GM12864 (cell line): ENCODE data around the gene HTRA3.

Source experiments
- DNase-seq: peaks from one replicate; pipeline ENCODE4 v3.0.0-alpha.2; 2011; ENCODE audit warnings: low read depth
- H3K4me3 ChIP-seq: 2 replicates; pipeline ENCODE4 v1.5.1; 2011; ENCODE audit warnings: mild to moderate bottlenecking, low read depth, low read length, control low read depth
- TF ChIP-seq, protein P1 (sequence below): IDR thresholded peaks from 2 replicates; pipeline ENCODE4 v1.5.1; 2011; ENCODE audit warnings: low read depth, mild to moderate bottlenecking, moderate library complexity, low read length, control low read depth, inconsistent platforms; ENCODE audit errors: missing control alignments

Gene HTRA3

DNA sequence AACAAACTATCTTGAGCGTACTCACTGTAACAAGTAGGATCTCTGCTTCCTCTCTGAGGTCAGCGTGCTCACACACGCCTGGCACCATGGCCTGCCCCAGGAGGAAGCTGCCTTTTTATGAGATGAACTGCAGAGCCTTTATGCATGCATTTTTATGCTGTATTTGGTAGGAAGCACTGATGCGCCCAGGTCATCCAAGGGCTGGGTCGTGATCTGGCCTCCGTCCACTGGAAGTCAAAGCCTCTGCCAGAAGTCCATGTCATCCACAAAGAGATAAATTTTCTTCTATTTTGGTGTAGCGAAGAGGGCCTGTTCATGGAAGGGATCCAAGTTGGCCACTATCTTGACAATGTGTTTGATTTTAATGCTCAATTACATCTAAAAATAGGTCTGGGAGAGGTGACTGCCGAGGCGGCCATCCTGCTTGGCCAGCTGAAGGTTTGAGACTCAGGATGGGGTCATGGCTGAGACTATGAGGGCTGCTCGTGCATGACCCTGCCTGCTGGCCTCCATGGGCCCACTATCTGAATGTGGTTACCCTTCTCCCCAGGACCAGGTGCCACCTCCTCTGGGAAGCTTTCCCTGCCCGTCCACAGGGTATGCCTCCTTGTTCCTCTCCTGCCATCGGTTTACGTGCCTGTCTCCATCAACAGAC lies 50.3 kb downstream of the HTRA3 start:
- no peak for DNase-seq
- TF ChIP-seq, protein P1, sequence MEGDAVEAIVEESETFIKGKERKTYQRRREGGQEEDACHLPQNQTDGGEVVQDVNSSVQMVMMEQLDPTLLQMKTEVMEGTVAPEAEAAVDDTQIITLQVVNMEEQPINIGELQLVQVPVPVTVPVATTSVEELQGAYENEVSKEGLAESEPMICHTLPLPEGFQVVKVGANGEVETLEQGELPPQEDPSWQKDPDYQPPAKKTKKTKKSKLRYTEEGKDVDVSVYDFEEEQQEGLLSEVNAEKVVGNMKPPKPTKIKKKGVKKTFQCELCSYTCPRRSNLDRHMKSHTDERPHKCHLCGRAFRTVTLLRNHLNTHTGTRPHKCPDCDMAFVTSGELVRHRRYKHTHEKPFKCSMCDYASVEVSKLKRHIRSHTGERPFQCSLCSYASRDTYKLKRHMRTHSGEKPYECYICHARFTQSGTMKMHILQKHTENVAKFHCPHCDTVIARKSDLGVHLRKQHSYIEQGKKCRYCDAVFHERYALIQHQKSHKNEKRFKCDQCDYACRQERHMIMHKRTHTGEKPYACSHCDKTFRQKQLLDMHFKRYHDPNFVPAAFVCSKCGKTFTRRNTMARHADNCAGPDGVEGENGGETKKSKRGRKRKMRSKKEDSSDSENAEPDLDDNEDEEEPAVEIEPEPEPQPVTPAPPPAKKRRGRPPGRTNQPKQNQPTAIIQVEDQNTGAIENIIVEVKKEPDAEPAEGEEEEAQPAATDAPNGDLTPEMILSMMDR = no peak
- H3K4me3 ChIP-seq = no peak overlapping the region

DNA sequence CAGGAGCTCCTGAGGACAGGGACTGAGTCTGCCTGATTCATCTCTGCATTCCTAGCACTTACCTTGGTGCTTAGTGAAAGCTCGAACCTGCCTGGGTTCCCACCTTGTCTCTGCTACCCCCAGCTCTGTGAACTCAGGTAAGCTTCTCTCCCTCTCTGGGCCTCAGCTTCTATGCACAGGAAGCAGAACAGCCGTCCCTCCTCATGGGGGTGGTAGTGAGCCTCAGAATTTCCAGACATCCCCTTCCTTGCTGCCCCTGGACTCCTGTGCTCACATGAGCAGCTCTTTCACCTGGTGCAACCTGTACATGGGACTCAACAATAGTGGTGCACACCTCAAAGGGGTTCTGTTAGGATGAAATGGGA lies 50.8 kb downstream of the HTRA3 start:
- TF ChIP-seq, protein P1 = peak; percentile 47
- DNase-seq = no peak
- H3K4me3 ChIP-seq = no peak overlapping the region

DNA sequence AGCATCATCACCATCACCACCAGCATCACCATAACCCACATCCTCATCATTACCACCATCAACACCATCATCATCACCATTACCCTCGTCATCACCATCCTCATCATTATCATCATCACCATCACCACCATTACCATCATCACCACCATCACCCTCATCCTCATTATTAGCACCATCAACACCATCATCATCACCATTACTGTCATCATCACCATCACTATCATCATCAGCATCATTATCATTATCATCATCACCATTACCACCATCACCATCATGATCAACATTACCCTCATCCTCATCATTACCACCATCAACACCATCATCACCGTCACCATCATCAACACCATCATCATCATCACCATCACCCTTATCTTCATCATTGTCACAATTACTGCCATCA lies 51.7 kb downstream of the HTRA3 start:
- TF ChIP-seq, protein P1 = no peak
- DNase-seq = no peak
- H3K4me3 ChIP-seq = no peak overlapping the region

DNA sequence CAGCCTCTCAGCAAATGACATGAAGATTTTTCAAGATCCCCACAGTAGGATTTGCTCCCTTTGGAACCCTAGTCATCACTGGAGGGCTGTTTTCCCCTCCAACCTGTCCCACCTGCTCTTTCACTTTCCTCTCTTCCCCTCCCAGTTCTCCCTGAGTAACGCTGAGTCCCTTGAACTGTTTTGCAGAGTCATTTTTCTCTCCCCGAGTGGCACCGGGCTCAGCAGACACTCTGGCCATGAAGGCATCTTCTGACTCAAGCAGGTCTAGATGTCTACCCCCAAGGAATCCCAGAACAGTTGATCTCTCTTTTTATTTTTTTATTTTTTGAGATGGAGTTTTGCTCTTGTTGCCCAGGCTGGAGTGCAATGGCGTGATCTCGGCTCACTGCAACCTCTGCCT lies 52.2 kb downstream of the HTRA3 start:
- TF ChIP-seq, protein P1 = no peak
- no peak for DNase-seq
- no peak overlapping the region for H3K4me3 ChIP-seq

DNA sequence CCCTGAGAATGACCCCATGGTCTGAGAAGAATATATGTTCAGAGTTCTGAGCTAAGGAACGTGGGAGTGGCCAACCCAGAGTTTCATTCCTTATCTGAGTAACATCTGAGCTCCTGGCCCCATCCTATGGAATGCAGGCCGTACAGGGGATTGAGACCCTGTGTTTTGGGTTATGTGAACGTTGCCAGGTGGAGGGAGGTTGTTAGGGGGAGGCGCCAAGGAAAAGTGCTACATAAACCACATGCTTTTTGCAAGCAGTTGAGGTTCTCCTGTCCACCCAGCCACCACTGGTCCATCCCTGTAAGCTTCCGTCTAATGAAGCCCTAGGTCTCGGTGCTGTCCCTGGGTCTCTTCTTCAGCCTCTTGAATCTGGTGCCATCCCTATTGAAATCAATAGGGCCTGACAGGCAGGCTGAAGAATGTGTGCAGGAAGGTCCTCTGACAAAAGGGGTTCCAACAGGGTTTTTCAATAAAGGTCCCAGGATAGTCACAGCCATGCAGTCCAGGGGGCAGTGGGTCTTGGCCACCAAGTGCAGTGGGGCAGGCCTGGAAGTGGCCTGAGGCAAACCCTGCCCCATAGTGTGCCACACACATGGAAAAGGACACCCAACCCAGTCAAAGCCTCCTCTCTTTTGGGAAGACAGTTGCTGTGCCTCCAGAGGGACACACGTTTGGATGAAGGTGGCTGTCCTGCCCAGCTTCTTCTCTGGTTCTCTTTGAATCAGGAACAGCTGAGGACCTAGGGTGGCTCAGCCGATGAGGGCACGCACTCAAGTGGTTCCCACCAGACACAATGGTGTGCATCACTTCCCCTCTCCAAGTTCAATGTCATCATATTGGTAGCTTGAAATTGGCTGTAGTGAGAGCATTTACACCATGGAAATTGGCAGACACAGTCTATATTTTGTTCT lies 53.5 kb downstream of the HTRA3 start:
- H3K4me3 ChIP-seq = no peak overlapping the region
- no peak for DNase-seq
- TF ChIP-seq, protein P1 = no peak

DNA sequence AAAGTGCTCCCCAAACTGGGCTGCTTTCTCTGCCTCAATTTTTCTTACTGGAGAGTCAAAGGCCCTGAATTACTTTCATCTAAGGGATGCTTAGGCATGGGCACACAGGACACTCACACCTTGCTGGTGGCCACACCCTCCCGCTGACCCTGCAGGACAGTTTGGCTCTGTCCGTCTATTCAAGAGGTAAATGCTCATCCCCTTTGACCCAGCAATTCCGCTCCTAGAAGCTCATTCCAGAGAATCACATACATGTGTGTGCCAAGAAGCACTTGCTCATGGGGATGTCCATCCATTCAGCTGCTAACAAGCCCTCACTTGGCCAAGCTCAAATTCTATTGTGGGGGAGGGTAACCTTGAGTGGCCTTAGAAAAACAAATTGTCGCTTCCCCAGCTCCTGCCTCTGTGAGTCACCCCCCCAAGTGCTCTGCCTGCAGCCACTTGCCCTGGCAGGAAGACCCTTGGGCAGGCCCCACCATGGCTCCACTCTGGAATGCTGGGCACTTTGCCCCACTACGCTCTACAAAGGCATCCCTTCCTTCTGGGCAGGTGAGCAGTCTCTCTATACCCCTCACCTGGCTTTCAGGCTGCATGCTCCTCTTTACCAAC lies 54.5 kb downstream of the HTRA3 start:
- DNase-seq = no peak
- TF ChIP-seq, protein P1 = no peak

More for the DNA sequence above, 54.5 kb downstream of the HTRA3 start:
- H3K4me3 ChIP-seq = no peak overlapping the region
